22Rv1 (cell line): ENCODE measurements around the gene ZNF90.

Experiments
- ZFX ChIP-seq: fragments of 450-650 bp; IDR thresholded peaks from 2 replicates; pipeline ENCODE4 v1.6.1; 2017; ENCODE audit warnings: antibody characterized with exemption, borderline replicate concordance
- TF ChIP-seq, protein P1 (sequence below): fragments of 450-650 bp; IDR thresholded peaks from 2 replicates; pipeline ENCODE4 v1.5.1; 2017; ENCODE audit warnings: mild to moderate bottlenecking

DNA sequence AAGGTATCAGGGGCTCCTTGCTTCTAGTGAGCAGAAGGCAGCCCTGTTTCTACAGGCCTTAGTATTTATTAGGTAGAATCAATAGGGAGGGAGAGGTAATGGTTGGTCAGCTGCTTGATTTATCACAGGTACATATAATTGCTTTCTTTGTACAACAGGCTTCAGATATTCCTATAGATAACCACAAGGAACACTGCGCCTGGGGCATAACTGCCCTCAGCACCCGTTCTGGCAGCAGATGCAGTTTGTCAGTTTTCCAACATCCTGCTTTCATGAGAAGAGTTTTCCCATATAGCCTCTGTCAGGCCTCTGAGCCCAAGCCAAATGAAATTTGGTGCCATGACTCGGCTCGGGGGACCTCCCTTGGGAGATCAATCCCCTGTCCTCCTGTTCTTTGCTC is 76.8 kb downstream of the ZNF90 start:
- TF ChIP-seq, protein P1, sequence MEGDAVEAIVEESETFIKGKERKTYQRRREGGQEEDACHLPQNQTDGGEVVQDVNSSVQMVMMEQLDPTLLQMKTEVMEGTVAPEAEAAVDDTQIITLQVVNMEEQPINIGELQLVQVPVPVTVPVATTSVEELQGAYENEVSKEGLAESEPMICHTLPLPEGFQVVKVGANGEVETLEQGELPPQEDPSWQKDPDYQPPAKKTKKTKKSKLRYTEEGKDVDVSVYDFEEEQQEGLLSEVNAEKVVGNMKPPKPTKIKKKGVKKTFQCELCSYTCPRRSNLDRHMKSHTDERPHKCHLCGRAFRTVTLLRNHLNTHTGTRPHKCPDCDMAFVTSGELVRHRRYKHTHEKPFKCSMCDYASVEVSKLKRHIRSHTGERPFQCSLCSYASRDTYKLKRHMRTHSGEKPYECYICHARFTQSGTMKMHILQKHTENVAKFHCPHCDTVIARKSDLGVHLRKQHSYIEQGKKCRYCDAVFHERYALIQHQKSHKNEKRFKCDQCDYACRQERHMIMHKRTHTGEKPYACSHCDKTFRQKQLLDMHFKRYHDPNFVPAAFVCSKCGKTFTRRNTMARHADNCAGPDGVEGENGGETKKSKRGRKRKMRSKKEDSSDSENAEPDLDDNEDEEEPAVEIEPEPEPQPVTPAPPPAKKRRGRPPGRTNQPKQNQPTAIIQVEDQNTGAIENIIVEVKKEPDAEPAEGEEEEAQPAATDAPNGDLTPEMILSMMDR = no peak
- no peak for TF ChIP-seq ZFX
